Measurements from ENCODE around the gene JMJD1C.

The JMJD1C gene

GRCh38 chr10:63261496-63261895 is 204.3 kb downstream of the JMJD1C start:
- Histone ChIP-seq H3K27me3 (ENCODE audit: control insufficient read depth in 3 of 3, insufficient read depth in 3 of 3, low read depth in 1 of 3, low read length in 3 of 3) (no peaks in the 10 kb centered on the region), H3K4me1 (ENCODE audit: control insufficient read depth in 2 of 2, insufficient read depth in 1 of 2, low read depth in 1 of 2, low read length in 2 of 2) (no peaks in the 10 kb centered on the region), H3K23ac (ENCODE audit: low read depth, low read length, poor library complexity) (no peak overlapping the region), H2BK120ac (ENCODE audit: low read depth, low read length) (no peak overlapping the region), H3K9me3 (replicated peaks in 1 of 2; ENCODE audit: control insufficient read depth in 2 of 2, insufficient read depth in 1 of 2, low read depth in 1 of 2, low read length in 2 of 2) (no peaks in the 10 kb centered on the region), H3K27ac (replicated peaks; ENCODE audit: low read length) (no peak overlapping the region), H2BK12ac (ENCODE audit: low read length) (no peak overlapping the region), H2AFZ (ENCODE audit: low read length) (no peak overlapping the region), H2AK5ac (ENCODE audit: low read depth, low read length) (no peak overlapping the region), H3K18ac (ENCODE audit: low read length) (no peak overlapping the region), H3K9ac (ENCODE audit: low read depth, low read length, poor library complexity) (no peak overlapping the region), H3K4ac (ENCODE audit: low read length) (no peak overlapping the region), H3K4me3 (ENCODE audit: low read length in 2 of 2) (no peak overlapping the region), H3K4me2 (ENCODE audit: insufficient read depth, low read length, poor library complexity, severe bottlenecking) (no peak overlapping the region), H2BK15ac (ENCODE audit: low read length) (no peak overlapping the region), H4K8ac (ENCODE audit: low read depth, low read length) (no peak overlapping the region), H3K14ac (ENCODE audit: low read length) (no peak overlapping the region), H3K79me1 (ENCODE audit: low read depth, low read length) (peaks cover 2% of the 10 kb centered on the region), H2BK5ac (ENCODE audit: low read length) (no peak overlapping the region), H3K36me3 (replicated peaks in 1 of 2; ENCODE audit: control insufficient read depth in 2 of 2, insufficient read depth in 2 of 2, low read length in 2 of 2) (peaks cover 0 to 72% of the 10 kb centered on the region in 2 donors), H4K91ac (ENCODE audit: low read depth, low read length, poor library complexity) (no peak overlapping the region)
- WGBS, 2 donors (ENCODE audit: extremely low coverage in 2 of 2, insufficient read length in 2 of 2, insufficient replicate concordance in 1 of 2), result no CpG with 5 or more reads among the region's 3 CpGs
- DNase-seq (ENCODE audit: low spot score), result no peak

GRCh38 chr10:63260860-63261251 is 204.9 kb downstream of the JMJD1C start:
- Histone ChIP-seq H3K4me2 (ENCODE audit: insufficient read depth, low read length, poor library complexity, severe bottlenecking) (no peak overlapping the region), H2BK120ac (ENCODE audit: low read depth, low read length) (no peak overlapping the region), H3K4me3 (ENCODE audit: low read length in 2 of 2) (no peak overlapping the region), H3K9me3 (replicated peaks in 1 of 2; ENCODE audit: control insufficient read depth in 2 of 2, insufficient read depth in 1 of 2, low read depth in 1 of 2, low read length in 2 of 2) (no peaks in the 10 kb centered on the region), H3K18ac (ENCODE audit: low read length) (no peak overlapping the region), H3K14ac (ENCODE audit: low read length) (no peak overlapping the region), H3K27me3 (ENCODE audit: control insufficient read depth in 3 of 3, insufficient read depth in 3 of 3, low read depth in 1 of 3, low read length in 3 of 3) (no peaks in the 10 kb centered on the region), H2AFZ (ENCODE audit: low read length) (no peak overlapping the region), H2BK5ac (ENCODE audit: low read length) (no peak overlapping the region), H2BK12ac (ENCODE audit: low read length) (no peak overlapping the region), H2BK15ac (ENCODE audit: low read length) (no peak overlapping the region), H3K27ac (replicated peaks; ENCODE audit: low read length) (no peak overlapping the region), H3K36me3 (replicated peaks in 1 of 2; ENCODE audit: control insufficient read depth in 2 of 2, insufficient read depth in 2 of 2, low read length in 2 of 2) (peaks cover 0 to 73% of the 10 kb centered on the region in 2 donors), H3K23ac (ENCODE audit: low read depth, low read length, poor library complexity) (no peak overlapping the region), H2AK5ac (ENCODE audit: low read depth, low read length) (no peak overlapping the region), H3K9ac (ENCODE audit: low read depth, low read length, poor library complexity) (no peak overlapping the region), H3K79me1 (ENCODE audit: low read depth, low read length) (peaks cover 2% of the 10 kb centered on the region), H4K91ac (ENCODE audit: low read depth, low read length, poor library complexity) (no peak overlapping the region), H3K4ac (ENCODE audit: low read length) (no peak overlapping the region), H3K4me1 (ENCODE audit: control insufficient read depth in 2 of 2, insufficient read depth in 1 of 2, low read depth in 1 of 2, low read length in 2 of 2) (no peaks in the 10 kb centered on the region), H4K8ac (ENCODE audit: low read depth, low read length) (no peak overlapping the region)
- DNase-seq (ENCODE audit: low spot score), result no peak
- WGBS, 2 donors (ENCODE audit: extremely low coverage in 2 of 2, insufficient read length in 2 of 2, insufficient replicate concordance in 1 of 2), result no CpG with 5 or more reads among the region's 3 CpGs

GRCh38 chr10:63260103-63260859 is 205.5 kb downstream of the JMJD1C start:
- Histone ChIP-seq H3K4me1 (ENCODE audit: control insufficient read depth in 2 of 2, insufficient read depth in 1 of 2, low read depth in 1 of 2, low read length in 2 of 2) (no peaks in the 10 kb centered on the region), H3K18ac (ENCODE audit: low read length) (no peak overlapping the region)
- WGBS, 2 donors (ENCODE audit: extremely low coverage in 2 of 2, insufficient read length in 2 of 2, insufficient replicate concordance in 1 of 2), result no CpG with 5 or more reads among the region's 17 CpGs

GRCh38 chr10:63258920-63259678 is 206.7 kb downstream of the JMJD1C start:
- H2AK5ac ChIP-seq (ENCODE audit: low read depth, low read length), result no peak overlapping the region
- WGBS, 2 donors (ENCODE audit: extremely low coverage in 2 of 2, insufficient read length in 2 of 2, insufficient replicate concordance in 1 of 2), result no CpG with 5 or more reads among the region's 2 CpGs
- H2BK12ac ChIP-seq (ENCODE audit: low read length), result no peak overlapping the region
- peaks cover 0 to 83% of the 10 kb centered on the region in 2 donors for H3K36me3 ChIP-seq (replicated peaks in 1 of 2; ENCODE audit: control insufficient read depth in 2 of 2, insufficient read depth in 2 of 2, low read length in 2 of 2)
- H3K14ac ChIP-seq (ENCODE audit: low read length), result no peak overlapping the region
- H3K18ac ChIP-seq (ENCODE audit: low read length), result no peak overlapping the region
- no peaks in the 10 kb centered on the region for H3K9me3 ChIP-seq (replicated peaks in 1 of 2; ENCODE audit: control insufficient read depth in 2 of 2, insufficient read depth in 1 of 2, low read depth in 1 of 2, low read length in 2 of 2)
- H2BK15ac ChIP-seq (ENCODE audit: low read length), result no peak overlapping the region
- no peak overlapping the region for H3K9ac ChIP-seq (ENCODE audit: low read depth, low read length, poor library complexity)
- H4K8ac ChIP-seq (ENCODE audit: low read depth, low read length), result no peak overlapping the region
- H2BK5ac ChIP-seq (ENCODE audit: low read length), result no peak overlapping the region
- no peak overlapping the region for H3K4me2 ChIP-seq (ENCODE audit: insufficient read depth, low read length, poor library complexity, severe bottlenecking)
- no peak overlapping the region for H3K23ac ChIP-seq (ENCODE audit: low read depth, low read length, poor library complexity)
- H2AFZ ChIP-seq (ENCODE audit: low read length), result no peak overlapping the region
- no peak for DNase-seq (ENCODE audit: low spot score)
- H3K4me1 ChIP-seq (ENCODE audit: control insufficient read depth in 2 of 2, insufficient read depth in 1 of 2, low read depth in 1 of 2, low read length in 2 of 2), result no peaks in the 10 kb centered on the region
- H3K4me3 ChIP-seq (ENCODE audit: low read length in 2 of 2), result no peak overlapping the region
- no peak overlapping the region for H3K27ac ChIP-seq (replicated peaks; ENCODE audit: low read length)
- H3K27me3 ChIP-seq (ENCODE audit: control insufficient read depth in 3 of 3, insufficient read depth in 3 of 3, low read depth in 1 of 3, low read length in 3 of 3), result no peaks in the 10 kb centered on the region
- H4K91ac ChIP-seq (ENCODE audit: low read depth, low read length, poor library complexity), result no peak overlapping the region
- peaks cover 2% of the 10 kb centered on the region for H3K79me1 ChIP-seq (ENCODE audit: low read depth, low read length)
- H2BK120ac ChIP-seq (ENCODE audit: low read depth, low read length), result no peak overlapping the region
- H3K4ac ChIP-seq (ENCODE audit: low read length), result no peak overlapping the region

More at GRCh38 chr10:63260103-63260859, 205.5 kb downstream of the JMJD1C start:
- H2BK15ac ChIP-seq (ENCODE audit: low read length), result no peak overlapping the region
- no peak overlapping the region for H3K23ac ChIP-seq (ENCODE audit: low read depth, low read length, poor library complexity)
- H3K14ac ChIP-seq (ENCODE audit: low read length), result no peak overlapping the region
- no peak overlapping the region for H3K4me3 ChIP-seq (ENCODE audit: low read length in 2 of 2)
- no peak overlapping the region for H3K9ac ChIP-seq (ENCODE audit: low read depth, low read length, poor library complexity)
- no peak overlapping the region for H2BK120ac ChIP-seq (ENCODE audit: low read depth, low read length)
- H2BK5ac ChIP-seq (ENCODE audit: low read length), result no peak overlapping the region
- H3K9me3 ChIP-seq (replicated peaks in 1 of 2; ENCODE audit: control insufficient read depth in 2 of 2, insufficient read depth in 1 of 2, low read depth in 1 of 2, low read length in 2 of 2), result no peaks in the 10 kb centered on the region
- no peak overlapping the region for H4K8ac ChIP-seq (ENCODE audit: low read depth, low read length)
- H4K91ac ChIP-seq (ENCODE audit: low read depth, low read length, poor library complexity), result no peak overlapping the region
- H3K36me3 ChIP-seq (replicated peaks in 1 of 2; ENCODE audit: control insufficient read depth in 2 of 2, insufficient read depth in 2 of 2, low read length in 2 of 2), result peaks cover 0 to 76% of the 10 kb centered on the region in 2 donors
- peaks cover 2% of the 10 kb centered on the region for H3K79me1 ChIP-seq (ENCODE audit: low read depth, low read length)
- H2AFZ ChIP-seq (ENCODE audit: low read length), result no peak overlapping the region
- H3K27ac ChIP-seq (replicated peaks; ENCODE audit: low read length), result no peak overlapping the region
- H2BK12ac ChIP-seq (ENCODE audit: low read length), result no peak overlapping the region
- H2AK5ac ChIP-seq (ENCODE audit: low read depth, low read length), result no peak overlapping the region
- no peaks in the 10 kb centered on the region for H3K27me3 ChIP-seq (ENCODE audit: control insufficient read depth in 3 of 3, insufficient read depth in 3 of 3, low read depth in 1 of 3, low read length in 3 of 3)
- H3K4me2 ChIP-seq (ENCODE audit: insufficient read depth, low read length, poor library complexity, severe bottlenecking), result no peak overlapping the region
- H3K4ac ChIP-seq (ENCODE audit: low read length), result no peak overlapping the region
- DNase-seq (ENCODE audit: low spot score), result no peak

Measured in neuronal stem cell (in vitro differentiated cells).